PC-3 (cell line): Measurements from ENCODE around the gene ALG14.

Experiments
- CTCF ChIP-seq: fragments of 300-600 bp; sonication (generic); conservative IDR thresholded peaks from 2 replicates; pipeline ENCODE4 v1.5.1; 2017; ENCODE audit warnings: antibody characterized with exemption, low read depth, mild to moderate bottlenecking, low read length
- EZH2 ChIP-seq: fragments of 300-600 bp; sonication (generic); IDR thresholded peaks from one replicate; pipeline ENCODE4 v1.6.1; 2017; ENCODE audit warnings: antibody characterized with exemption, mild to moderate bottlenecking, low read length; ENCODE audit not compliant: unreplicated experiment

DNA sequence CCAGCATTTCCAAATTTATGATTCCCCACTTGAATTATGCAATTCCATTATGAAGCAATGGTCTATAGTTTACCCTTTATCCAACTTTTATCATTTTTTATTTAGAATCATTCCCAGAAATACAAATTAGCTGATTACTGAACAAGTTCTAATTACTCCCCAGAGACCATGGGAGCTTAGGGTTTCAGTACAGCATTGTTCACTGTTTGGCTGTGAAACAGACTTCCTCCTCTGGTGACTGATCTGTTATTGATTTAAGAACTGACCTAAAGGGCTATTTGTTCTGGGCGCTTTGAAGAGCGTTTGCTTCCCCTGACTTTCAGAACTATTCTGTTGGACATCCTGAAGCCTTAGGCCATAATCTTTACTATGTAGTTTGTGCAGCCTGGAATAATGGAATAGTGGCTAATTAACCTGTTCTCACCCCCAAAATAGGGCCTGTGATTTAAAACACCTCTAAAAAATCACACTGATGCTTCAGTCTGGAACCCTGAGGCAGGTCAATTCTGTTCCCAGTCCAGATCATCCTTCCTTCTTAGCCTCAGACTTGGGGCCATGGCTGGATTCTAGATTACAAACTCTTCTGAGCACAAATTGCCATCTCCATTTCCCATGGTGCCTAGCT is 58.7 kb downstream of the ALG14 start:
- TF ChIP-seq CTCF (no peak), EZH2 (no peak)
